GM19025 (cell line): ENCODE results near the gene CER1.

Source experiments
- ATAC-seq: cut with Tn5 transposase; IDR thresholded peaks from one replicate; pipeline ENCODE4 v1.9.1; 2021; ENCODE audit warnings: mild to moderate bottlenecking, low read depth, moderate library complexity; ENCODE audit not compliant: unreplicated experiment

The CER1 gene

GRCh38 chr9:14722391-14723035 is at the start of gene CER1:
Gene CER1 (minus strand): TSS chr9:14722733. CDS start chr9:14722672, 61 bp downstream.
- ATAC-seq, result no peak

GRCh38 chr9:14770592-14770991 is 48.1 kb upstream of the CER1 start:
- no peak for ATAC-seq

GRCh38 chr9:14769230-14769571 is 46.7 kb upstream of the CER1 start:
- no peak for ATAC-seq

GRCh38 chr9:14768405-14769229 is 46.1 kb upstream of the CER1 start:
- no peak for ATAC-seq

GRCh38 chr9:14766299-14766698 is 43.8 kb upstream of the CER1 start:
- no peak for ATAC-seq

GRCh38 chr9:14761584-14761983 is 39.1 kb upstream of the CER1 start:
- no peak for ATAC-seq

- ATAC-seq, result no peak
Observed at GRCh38 chr9:14760060-14760459, 37.5 kb upstream of the CER1 start.

- no peak for ATAC-seq
Observed at GRCh38 chr9:14756291-14756690, 33.8 kb upstream of the CER1 start.

GRCh38 chr9:14752871-14753270 is 30.3 kb upstream of the CER1 start:
- no peak for ATAC-seq

GRCh38 chr9:14752271-14752670 is 29.7 kb upstream of the CER1 start:
- no peak for ATAC-seq

GRCh38 chr9:14750821-14751220 is 28.3 kb upstream of the CER1 start:
- no peak for ATAC-seq

- no peak for ATAC-seq
Observed at GRCh38 chr9:14749741-14750211, 27.2 kb upstream of the CER1 start.

GRCh38 chr9:14748373-14748772 is 25.8 kb upstream of the CER1 start:
- ATAC-seq, result no peak

GRCh38 chr9:14747111-14747510 is 24.6 kb upstream of the CER1 start:
- no peak for ATAC-seq

GRCh38 chr9:14746626-14747025 is 24.1 kb upstream of the CER1 start:
- ATAC-seq, result no peak

GRCh38 chr9:14744768-14745167 is 22.2 kb upstream of the CER1 start:
- no peak for ATAC-seq

- peak; percentile 61 for ATAC-seq
Observed at GRCh38 chr9:14741369-14741768, 18.8 kb upstream of the CER1 start.

- ATAC-seq, result no peak
Observed at GRCh38 chr9:14733133-14733532, 10.6 kb upstream of the CER1 start.

- no peak for ATAC-seq
Observed at GRCh38 chr9:14731294-14731981, 8.9 kb upstream of the CER1 start.

GRCh38 chr9:14730461-14730898 is 7.9 kb upstream of the CER1 start:
- no peak for ATAC-seq

- no peak for ATAC-seq
Observed at GRCh38 chr9:14723301-14723700, 768 bp upstream of the CER1 start.
